ENCODE measurements around the gene LIPC. TPM values are rescaled to one million over a fixed set of nuclear protein-coding genes. Genes with fewer than 3 reads are reported as not detected.

The LIPC gene
- total RNA-seq, 1 donor from 2014 or later = not detected

DNA sequence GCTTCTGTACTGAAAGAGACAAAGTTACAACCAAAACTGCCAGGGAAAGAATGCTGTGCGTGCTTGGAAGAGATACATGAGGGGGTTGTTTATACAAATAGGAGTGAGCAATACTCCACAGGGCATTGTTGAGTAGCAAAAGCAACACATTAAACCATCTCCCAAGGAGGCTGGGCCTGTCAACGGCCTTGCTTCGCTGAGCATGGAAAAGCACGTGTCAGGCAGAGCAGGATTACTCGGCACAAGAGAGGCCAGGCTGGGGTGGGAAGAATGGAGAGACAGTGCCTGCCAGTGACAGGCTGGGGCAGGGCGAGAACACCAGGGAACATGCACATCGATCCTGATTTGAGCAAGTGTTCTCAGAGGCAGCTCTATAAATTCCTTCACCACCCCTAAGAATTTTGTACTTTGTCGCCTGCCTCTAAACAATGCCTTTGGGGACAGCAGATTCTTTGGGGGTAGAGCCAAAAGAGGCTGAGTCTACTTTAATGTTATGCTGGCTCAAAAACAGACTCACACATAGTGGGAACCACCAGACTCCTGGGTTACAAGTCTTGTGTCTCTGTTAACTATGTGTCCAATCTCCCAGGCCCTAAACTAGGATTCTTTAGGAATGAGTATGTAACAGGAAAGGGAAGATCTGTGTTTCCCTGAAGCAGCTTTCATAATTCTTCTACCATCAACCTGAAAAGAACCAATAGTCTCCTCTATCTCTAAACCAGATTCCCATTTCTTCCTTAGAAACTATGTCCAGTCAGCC lies 67.2 kb downstream of the LIPC start:
- H3K9me3 ChIP-seq = no peaks in the 10 kb centered on the region
- TF ChIP-seq POLR2AphosphoS5 (IDR thresholded peaks at IDR 0.05; ENCODE audit: insufficient read depth in 1 of 2, low read depth in 1 of 2) (peak in 1 of 2 donors; percentile 29), POLR2A (IDR thresholded peaks at IDR 0.05) (no peak)
- TF ChIP-seq, protein P1, sequence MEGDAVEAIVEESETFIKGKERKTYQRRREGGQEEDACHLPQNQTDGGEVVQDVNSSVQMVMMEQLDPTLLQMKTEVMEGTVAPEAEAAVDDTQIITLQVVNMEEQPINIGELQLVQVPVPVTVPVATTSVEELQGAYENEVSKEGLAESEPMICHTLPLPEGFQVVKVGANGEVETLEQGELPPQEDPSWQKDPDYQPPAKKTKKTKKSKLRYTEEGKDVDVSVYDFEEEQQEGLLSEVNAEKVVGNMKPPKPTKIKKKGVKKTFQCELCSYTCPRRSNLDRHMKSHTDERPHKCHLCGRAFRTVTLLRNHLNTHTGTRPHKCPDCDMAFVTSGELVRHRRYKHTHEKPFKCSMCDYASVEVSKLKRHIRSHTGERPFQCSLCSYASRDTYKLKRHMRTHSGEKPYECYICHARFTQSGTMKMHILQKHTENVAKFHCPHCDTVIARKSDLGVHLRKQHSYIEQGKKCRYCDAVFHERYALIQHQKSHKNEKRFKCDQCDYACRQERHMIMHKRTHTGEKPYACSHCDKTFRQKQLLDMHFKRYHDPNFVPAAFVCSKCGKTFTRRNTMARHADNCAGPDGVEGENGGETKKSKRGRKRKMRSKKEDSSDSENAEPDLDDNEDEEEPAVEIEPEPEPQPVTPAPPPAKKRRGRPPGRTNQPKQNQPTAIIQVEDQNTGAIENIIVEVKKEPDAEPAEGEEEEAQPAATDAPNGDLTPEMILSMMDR (IDR thresholded peaks at IDR 0.05) = no peak
- H3K4me3 ChIP-seq = no peak overlapping the region
- no peak for DNase-seq (ENCODE audit: extremely low spot score in 2 of 2)
- H3K4me1 ChIP-seq = peaks cover 20% of the 10 kb centered on the region
- intact Hi-C loops (cut with DNase I) = no loop called here
- H3K36me3 ChIP-seq = no peaks in the 10 kb centered on the region
- H3K27ac ChIP-seq = peak overlapping the region; percentile 67
- H3K27me3 ChIP-seq = no peaks in the 10 kb centered on the region

DNA sequence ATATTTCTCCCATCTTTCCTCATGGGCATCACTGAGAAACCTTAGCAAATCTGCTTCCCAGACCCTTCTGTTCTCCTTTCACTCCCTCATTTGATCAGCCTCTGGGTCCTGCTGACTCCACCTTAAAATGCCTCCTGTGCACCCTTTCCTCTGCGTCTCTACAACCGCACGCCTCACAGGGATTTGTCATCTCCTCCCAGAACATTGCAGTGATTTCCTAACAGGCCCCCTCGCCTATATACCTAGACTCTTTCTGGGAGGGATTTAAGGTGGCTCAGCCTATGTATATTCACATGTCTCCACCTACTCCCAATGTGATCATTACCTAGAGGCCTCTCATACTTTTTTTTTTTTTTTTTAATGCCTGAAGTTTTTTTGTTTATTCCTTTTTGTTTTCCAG lies 69.2 kb downstream of the LIPC start:
- intact Hi-C loops (cut with DNase I) = no loop called here

DNA sequence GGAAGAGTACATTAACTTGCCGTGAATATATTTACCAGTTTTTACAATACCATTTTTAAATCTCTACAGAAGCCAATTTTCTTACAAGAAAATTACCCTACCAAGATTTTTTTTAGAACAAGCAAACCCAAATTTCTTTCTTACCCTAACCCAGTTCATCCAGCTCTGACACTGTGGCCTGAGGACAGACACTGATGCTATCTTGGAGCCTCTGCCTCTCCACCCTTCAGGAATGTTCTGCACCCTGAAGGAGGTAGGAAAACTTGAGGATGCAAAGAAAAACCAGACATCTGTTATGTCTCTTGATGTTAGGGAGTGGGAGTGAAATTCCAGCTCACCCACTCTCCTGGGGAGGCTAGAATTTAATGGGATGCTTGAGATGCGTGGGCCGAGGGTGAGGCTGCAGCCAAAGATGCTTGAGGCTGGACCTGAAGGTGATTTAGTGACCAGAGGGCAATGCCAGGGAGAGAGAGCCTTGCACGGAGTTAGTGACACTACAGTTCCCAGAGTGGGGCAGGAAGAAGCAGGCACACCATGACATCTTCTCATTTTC lies 69.9 kb downstream of the LIPC start:
- no peak overlapping the region for H3K27ac ChIP-seq
- no peak for TF ChIP-seq POLR2A (IDR thresholded peaks at IDR 0.05)
- no peak for TF ChIP-seq POLR2AphosphoS5 (IDR thresholded peaks at IDR 0.05; ENCODE audit: insufficient read depth in 1 of 2, low read depth in 1 of 2)
- TF ChIP-seq, protein P1 (IDR thresholded peaks at IDR 0.05) = no peak
- no peaks in the 10 kb centered on the region for H3K27me3 ChIP-seq
- no peaks in the 10 kb centered on the region for H3K36me3 ChIP-seq
- no peak for DNase-seq (ENCODE audit: extremely low spot score in 2 of 2)
- H3K9me3 ChIP-seq = no peaks in the 10 kb centered on the region
- peaks cover 31% of the 10 kb centered on the region for H3K4me1 ChIP-seq
- intact Hi-C loops (cut with DNase I) = no loop called here
- H3K4me3 ChIP-seq = no peak overlapping the region

More for the DNA sequence above, 69.2 kb downstream of the LIPC start:
- Histone ChIP-seq H3K27me3 (no peaks in the 10 kb centered on the region), H3K4me3 (no peak overlapping the region), H3K4me1 (peaks cover 24% of the 10 kb centered on the region), H3K9me3 (no peaks in the 10 kb centered on the region), H3K27ac (no peak overlapping the region), H3K36me3 (no peaks in the 10 kb centered on the region)
- DNase-seq (ENCODE audit: extremely low spot score in 2 of 2) = no peak
- TF ChIP-seq POLR2AphosphoS5 (IDR thresholded peaks at IDR 0.05; ENCODE audit: insufficient read depth in 1 of 2, low read depth in 1 of 2) (no peak), POLR2A (IDR thresholded peaks at IDR 0.05) (no peak)
- TF ChIP-seq, protein P1 (IDR thresholded peaks at IDR 0.05) = no peak

DNA sequence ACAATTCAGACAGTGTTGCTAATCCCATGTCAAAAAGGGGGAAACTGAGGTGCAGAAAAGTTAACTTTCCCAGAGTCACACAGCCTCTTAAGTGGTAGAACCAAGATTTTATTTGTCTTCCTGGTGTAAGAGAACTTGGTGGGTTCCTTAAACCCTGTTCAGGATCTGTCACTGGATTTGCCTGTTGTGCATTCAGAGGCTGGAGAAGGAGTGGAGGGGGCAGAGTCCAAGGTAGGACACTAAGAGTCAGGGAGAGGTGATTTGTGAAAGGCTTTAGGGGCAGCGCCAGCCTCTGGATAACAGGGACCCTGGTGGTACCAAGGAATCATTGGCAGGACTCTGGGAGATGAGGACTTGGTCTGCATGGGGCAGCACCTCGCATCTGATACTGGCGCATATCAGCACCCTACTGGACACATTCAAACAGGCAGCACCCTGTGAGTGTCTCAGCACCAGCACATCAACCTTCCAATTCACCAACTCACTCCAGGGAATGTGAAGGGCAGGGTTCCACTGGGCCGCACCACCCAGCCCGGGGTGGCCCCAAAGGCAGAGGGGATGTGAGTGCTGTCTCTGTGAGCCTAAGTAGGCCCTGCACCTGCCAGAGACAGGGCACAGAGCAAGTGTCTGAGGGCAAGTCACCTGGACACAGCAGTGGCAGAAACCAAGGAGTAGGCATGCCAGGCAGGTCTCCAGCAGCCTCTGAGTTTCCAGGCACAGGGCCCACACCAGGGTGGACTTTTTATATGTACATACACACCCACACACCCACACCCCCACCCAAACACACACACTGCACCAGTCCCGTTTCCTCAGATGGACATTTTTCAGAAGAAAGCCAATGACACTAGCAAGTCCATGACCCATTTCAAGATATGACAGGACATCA lies 71.6 kb downstream of the LIPC start:
- Histone ChIP-seq H3K4me3 (no peak overlapping the region), H3K9me3 (no peaks in the 10 kb centered on the region), H3K27me3 (no peaks in the 10 kb centered on the region), H3K27ac (no peak overlapping the region), H3K4me1 (peaks cover 32% of the 10 kb centered on the region), H3K36me3 (no peaks in the 10 kb centered on the region)
- DNase-seq (ENCODE audit: extremely low spot score in 2 of 2) = no peak
- TF ChIP-seq, protein P1 (IDR thresholded peaks at IDR 0.05) = no peak
- TF ChIP-seq POLR2AphosphoS5 (IDR thresholded peaks at IDR 0.05; ENCODE audit: insufficient read depth in 1 of 2, low read depth in 1 of 2) (no peak), POLR2A (IDR thresholded peaks at IDR 0.05) (no peak)
- intact Hi-C loops (cut with DNase I) = no loop called here
